ENCODE results near the gene GABRR2.

GABRR2 gene

DNA sequence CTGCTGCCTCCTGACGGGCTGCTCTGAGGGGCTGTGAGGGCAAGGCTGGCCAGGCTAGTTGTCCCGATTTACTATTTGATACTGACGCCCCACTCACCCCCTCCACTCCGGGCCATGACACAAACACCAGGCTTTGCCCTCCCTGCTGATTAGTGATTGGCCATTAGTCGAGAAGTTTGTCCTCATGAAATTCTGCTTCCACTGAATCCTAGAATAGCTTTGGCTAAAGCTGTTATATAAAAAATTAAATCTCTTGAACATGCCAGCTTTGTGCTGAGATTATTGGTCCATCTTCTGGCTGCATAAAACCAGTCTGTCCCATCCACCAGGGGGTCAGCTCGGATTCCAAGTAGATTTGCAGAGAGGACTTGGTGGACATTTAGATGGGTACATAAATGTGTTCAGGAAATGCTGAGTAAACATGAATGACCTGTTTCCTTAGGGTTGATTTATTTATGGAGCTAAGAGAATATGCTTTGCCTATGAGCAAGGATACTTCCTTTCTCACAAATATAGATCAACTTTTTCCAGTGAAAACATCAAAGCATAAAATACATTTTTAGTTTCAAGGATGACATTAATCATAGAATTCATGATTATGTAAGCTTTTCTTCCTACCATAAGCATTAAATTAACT lies at the start of gene GABRR2:
TSS of gene GABRR2 (minus strand) at position 51 of the 637 bp plus-strand sequence. CDS start 134 bp downstream, outside the sequence.
- H3K4me3 ChIP-seq (ENCODE audit: low read length, poor library complexity, severe bottlenecking) = no peak within 1 kb of the TSS
- H3K9me2 ChIP-seq (replicated peaks; ENCODE audit: low read depth, low read length) = no peaks in the 10 kb centered on the region
- no peaks in the 10 kb centered on the region for H4K20me1 ChIP-seq (ENCODE audit: insufficient read depth, low read length, poor library complexity, severe bottlenecking)
- TF ChIP-seq, protein P1, sequence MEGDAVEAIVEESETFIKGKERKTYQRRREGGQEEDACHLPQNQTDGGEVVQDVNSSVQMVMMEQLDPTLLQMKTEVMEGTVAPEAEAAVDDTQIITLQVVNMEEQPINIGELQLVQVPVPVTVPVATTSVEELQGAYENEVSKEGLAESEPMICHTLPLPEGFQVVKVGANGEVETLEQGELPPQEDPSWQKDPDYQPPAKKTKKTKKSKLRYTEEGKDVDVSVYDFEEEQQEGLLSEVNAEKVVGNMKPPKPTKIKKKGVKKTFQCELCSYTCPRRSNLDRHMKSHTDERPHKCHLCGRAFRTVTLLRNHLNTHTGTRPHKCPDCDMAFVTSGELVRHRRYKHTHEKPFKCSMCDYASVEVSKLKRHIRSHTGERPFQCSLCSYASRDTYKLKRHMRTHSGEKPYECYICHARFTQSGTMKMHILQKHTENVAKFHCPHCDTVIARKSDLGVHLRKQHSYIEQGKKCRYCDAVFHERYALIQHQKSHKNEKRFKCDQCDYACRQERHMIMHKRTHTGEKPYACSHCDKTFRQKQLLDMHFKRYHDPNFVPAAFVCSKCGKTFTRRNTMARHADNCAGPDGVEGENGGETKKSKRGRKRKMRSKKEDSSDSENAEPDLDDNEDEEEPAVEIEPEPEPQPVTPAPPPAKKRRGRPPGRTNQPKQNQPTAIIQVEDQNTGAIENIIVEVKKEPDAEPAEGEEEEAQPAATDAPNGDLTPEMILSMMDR (conservative IDR thresholded peaks at IDR 0.05; ENCODE audit: low read length) = no peak
- no peak for TF ChIP-seq EZH2phosphoT487 (IDR thresholded peaks at IDR 0.05; ENCODE audit: borderline replicate concordance)
- no peaks in the 10 kb centered on the region for H3F3A ChIP-seq (ENCODE audit: low read depth)
- no peaks in the 10 kb centered on the region for H3K27me3 ChIP-seq (ENCODE audit: insufficient read depth, low read length, poor library complexity, severe bottlenecking)
- no peak within 1 kb of the TSS for H3K4me2 ChIP-seq (ENCODE audit: low read depth, low read length, poor library complexity, severe bottlenecking)
- H3K79me2 ChIP-seq (ENCODE audit: insufficient read depth, low read length) = no peaks in the 10 kb centered on the region
- no peaks in the 10 kb centered on the region for H3K4me1 ChIP-seq (ENCODE audit: insufficient read depth, low read length, poor library complexity, severe bottlenecking)
- H3K9me3 ChIP-seq (ENCODE audit: insufficient read depth, low read depth, low read length) = no peaks in the 10 kb centered on the region
- no peak within 1 kb of the TSS for H3K9ac ChIP-seq (ENCODE audit: low read depth, low read length, poor library complexity, severe bottlenecking)
- H2AFZ ChIP-seq (ENCODE audit: low read length) = no peak within 1 kb of the TSS
- no peaks in the 10 kb centered on the region; the same call in 1 of the 2 replicates for H3K36me3 ChIP-seq (ENCODE audit: insufficient read depth, low read length)

DNA sequence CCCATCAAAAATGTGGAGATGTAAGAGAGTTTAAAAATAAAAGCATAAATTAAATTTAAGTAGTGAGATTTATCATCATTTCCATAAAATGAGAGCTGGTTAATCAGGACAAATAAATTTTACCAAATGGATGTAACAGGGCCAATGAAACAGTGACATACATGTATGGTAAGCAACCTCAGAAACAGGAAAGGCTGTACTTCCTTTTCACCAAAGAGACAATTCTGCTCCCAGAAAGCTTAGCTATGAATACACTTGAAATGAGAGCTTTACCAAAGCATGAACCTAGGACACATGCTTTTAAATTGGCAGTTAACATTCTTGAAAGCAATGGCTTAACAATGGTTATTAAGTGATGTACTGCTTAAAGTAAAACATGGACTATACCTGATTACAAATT lies 49.5 kb upstream of the GABRR2 start:
- no peaks in the 10 kb centered on the region for H3K79me2 ChIP-seq (ENCODE audit: insufficient read depth, low read length)
- TF ChIP-seq, protein P1 (conservative IDR thresholded peaks at IDR 0.05; ENCODE audit: low read length) = no peak
- TF ChIP-seq EZH2phosphoT487 (IDR thresholded peaks at IDR 0.05; ENCODE audit: borderline replicate concordance) = no peak
- H3K4me3 ChIP-seq (ENCODE audit: low read length, poor library complexity, severe bottlenecking) = peak overlapping the region; percentile 10
- H3F3A ChIP-seq (ENCODE audit: low read depth) = no peaks in the 10 kb centered on the region
- no peaks in the 10 kb centered on the region for H3K9me3 ChIP-seq (ENCODE audit: insufficient read depth, low read depth, low read length)
- 0 out of 2 replicates have a peak overlapping the region, but pooled peaks have one; percentile 0 for H2AFZ ChIP-seq (ENCODE audit: low read length)
- H3K36me3 ChIP-seq (ENCODE audit: insufficient read depth, low read length) = peaks cover 6% of the 10 kb centered on the region; the same call in 1 of the 2 replicates
- H4K20me1 ChIP-seq (ENCODE audit: insufficient read depth, low read length, poor library complexity, severe bottlenecking) = no peaks in the 10 kb centered on the region
- no peaks in the 10 kb centered on the region for H3K27me3 ChIP-seq (ENCODE audit: insufficient read depth, low read length, poor library complexity, severe bottlenecking)
- H3K9ac ChIP-seq (ENCODE audit: low read depth, low read length, poor library complexity, severe bottlenecking) = peak overlapping the region; percentile 42
- peaks cover 31% of the 10 kb centered on the region for H3K4me1 ChIP-seq (ENCODE audit: insufficient read depth, low read length, poor library complexity, severe bottlenecking)
- H3K9me2 ChIP-seq (replicated peaks; ENCODE audit: low read depth, low read length) = no peaks in the 10 kb centered on the region
- peak overlapping the region; percentile 61 for H3K4me2 ChIP-seq (ENCODE audit: low read depth, low read length, poor library complexity, severe bottlenecking)

DNA sequence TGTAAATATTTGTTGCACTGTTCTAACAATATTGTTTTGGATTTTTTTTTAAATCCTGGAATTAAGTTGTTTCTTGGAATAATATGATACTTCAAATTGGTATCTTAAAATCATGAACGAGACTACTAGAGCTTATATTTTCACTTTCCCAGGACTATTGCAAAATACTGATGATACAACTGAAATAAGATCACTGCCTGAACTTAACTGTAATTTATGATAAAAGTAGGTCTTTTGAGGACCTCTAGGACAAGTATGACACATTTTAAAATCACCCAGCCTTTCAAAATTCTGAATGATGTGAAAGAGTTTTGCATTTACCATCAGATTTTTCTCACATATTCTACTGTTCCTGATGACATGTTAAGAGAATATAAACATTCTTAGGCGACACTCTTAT lies 46.1 kb upstream of the GABRR2 start:
- Histone ChIP-seq H3K9ac (ENCODE audit: low read depth, low read length, poor library complexity, severe bottlenecking) (no peak overlapping the region), H3K79me2 (ENCODE audit: insufficient read depth, low read length) (no peaks in the 10 kb centered on the region; the same call in 1 of the 2 replicates), H3K27me3 (ENCODE audit: insufficient read depth, low read length, poor library complexity, severe bottlenecking) (no peaks in the 10 kb centered on the region), H4K20me1 (ENCODE audit: insufficient read depth, low read length, poor library complexity, severe bottlenecking) (no peaks in the 10 kb centered on the region), H3K9me3 (ENCODE audit: insufficient read depth, low read depth, low read length) (no peaks in the 10 kb centered on the region), H3K36me3 (ENCODE audit: insufficient read depth, low read length) (no peaks in the 10 kb centered on the region), H3K4me2 (ENCODE audit: low read depth, low read length, poor library complexity, severe bottlenecking) (peak overlapping the region; percentile 15), H3F3A (ENCODE audit: low read depth) (no peaks in the 10 kb centered on the region), H2AFZ (ENCODE audit: low read length) (no peak overlapping the region), H3K4me3 (ENCODE audit: low read length, poor library complexity, severe bottlenecking) (no peak overlapping the region), H3K4me1 (ENCODE audit: insufficient read depth, low read length, poor library complexity, severe bottlenecking) (peaks cover 64% of the 10 kb centered on the region), H3K9me2 (replicated peaks; ENCODE audit: low read depth, low read length) (no peaks in the 10 kb centered on the region)
- TF ChIP-seq, protein P1 (conservative IDR thresholded peaks at IDR 0.05; ENCODE audit: low read length) = no peak
- no peak for TF ChIP-seq EZH2phosphoT487 (IDR thresholded peaks at IDR 0.05; ENCODE audit: borderline replicate concordance)

Measured in Loucy (cell line).